ENCODE measurements around the gene KLK11.

Gene KLK11

GRCh38 chr19:51065221-51065960 lies 39.0 kb upstream of the KLK11 start:
- peaks cover 34% of the 10 kb centered on the region for H3K27me3 ChIP-seq

GRCh38 chr19:51064534-51065220 lies 38.3 kb upstream of the KLK11 start, which contains the start of gene KLK13:
TSS of gene KLK13 (minus strand) at chr19:51065092. CDS start at chr19:51065067, 25 bp downstream.
- H3K9me3 ChIP-seq = no peaks in the 10 kb centered on the region; the same call in 1 of the 2 replicates
- no peaks in the 10 kb centered on the region for H3K36me3 ChIP-seq
- TF ChIP-seq CTCF (IDR thresholded peaks at IDR 0.05; ENCODE audit: low read depth, low read length) = no peak
- no peak for DNase-seq
- H3K4me3 ChIP-seq (ENCODE audit: low read depth, low read length) = no peak within 1 kb of the TSS
- H3K4me1 ChIP-seq = no peaks in the 10 kb centered on the region
- peaks cover 34% of the 10 kb centered on the region for H3K27me3 ChIP-seq

More at GRCh38 chr19:51065221-51065960, 39.0 kb upstream of the KLK11 start:
- Histone ChIP-seq H3K4me3 (ENCODE audit: low read depth, low read length) (no peak overlapping the region), H3K36me3 (no peaks in the 10 kb centered on the region), H3K9me3 (no peaks in the 10 kb centered on the region; the same call in 1 of the 2 replicates), H3K4me1 (no peaks in the 10 kb centered on the region)
- DNase-seq = no peak
- TF ChIP-seq CTCF (IDR thresholded peaks at IDR 0.05; ENCODE audit: low read depth, low read length) = no peak

- no peak for TF ChIP-seq CTCF (IDR thresholded peaks at IDR 0.05; ENCODE audit: low read depth, low read length)
- peaks cover 34% of the 10 kb centered on the region for H3K27me3 ChIP-seq
- H3K9me3 ChIP-seq = no peaks in the 10 kb centered on the region; the same call in 1 of the 2 replicates
- DNase-seq = no peak
- no peak overlapping the region for H3K4me3 ChIP-seq (ENCODE audit: low read depth, low read length)
- no peaks in the 10 kb centered on the region for H3K36me3 ChIP-seq
- no peaks in the 10 kb centered on the region for H3K4me1 ChIP-seq
Measured at GRCh38 chr19:51063664-51064063, 37.2 kb upstream of the KLK11 start.

GRCh38 chr19:51060973-51061372 lies 34.6 kb upstream of the KLK11 start:
- DNase-seq = no peak
- no peaks in the 10 kb centered on the region for H3K9me3 ChIP-seq
- no peaks in the 10 kb centered on the region for H3K36me3 ChIP-seq
- H3K4me1 ChIP-seq = no peaks in the 10 kb centered on the region
- H3K4me3 ChIP-seq (ENCODE audit: low read depth, low read length) = no peak overlapping the region
- no peak for TF ChIP-seq CTCF (IDR thresholded peaks at IDR 0.05; ENCODE audit: low read depth, low read length)
- peaks cover 19% of the 10 kb centered on the region for H3K27me3 ChIP-seq

- H3K36me3 ChIP-seq = no peaks in the 10 kb centered on the region
- TF ChIP-seq CTCF (IDR thresholded peaks at IDR 0.05; ENCODE audit: low read depth, low read length) = no peak
- H3K27me3 ChIP-seq = peaks cover 17% of the 10 kb centered on the region
- no peak for DNase-seq
- H3K4me1 ChIP-seq = no peaks in the 10 kb centered on the region
- no peak overlapping the region for H3K4me3 ChIP-seq (ENCODE audit: low read depth, low read length)
- H3K9me3 ChIP-seq = no peaks in the 10 kb centered on the region
Measured at GRCh38 chr19:51060336-51060735, 33.9 kb upstream of the KLK11 start.

- H3K36me3 ChIP-seq = no peaks in the 10 kb centered on the region
- DNase-seq = no peak
- no peak overlapping the region for H3K4me3 ChIP-seq (ENCODE audit: low read depth, low read length)
- TF ChIP-seq CTCF (IDR thresholded peaks at IDR 0.05; ENCODE audit: low read depth, low read length) = no peak
- no peaks in the 10 kb centered on the region for H3K4me1 ChIP-seq
- no peaks in the 10 kb centered on the region for H3K9me3 ChIP-seq
- peaks cover 21% of the 10 kb centered on the region for H3K27me3 ChIP-seq
Measured at GRCh38 chr19:51059715-51060114, 33.3 kb upstream of the KLK11 start.
